CD1c-positive myeloid dendritic cell (primary cell): ENCODE measurements around the gene MESP1.

Experiments used
- DNase-seq: peaks from one replicate; pipeline ENCODE4 v3.0.0-alpha.2; 2016; ENCODE audit errors: extremely low spot score

MESP1 gene

GRCh38 chr15:89724621-89725020, 26.4 kb downstream of the MESP1 start:
- DNase-seq, result no peak

DNA sequence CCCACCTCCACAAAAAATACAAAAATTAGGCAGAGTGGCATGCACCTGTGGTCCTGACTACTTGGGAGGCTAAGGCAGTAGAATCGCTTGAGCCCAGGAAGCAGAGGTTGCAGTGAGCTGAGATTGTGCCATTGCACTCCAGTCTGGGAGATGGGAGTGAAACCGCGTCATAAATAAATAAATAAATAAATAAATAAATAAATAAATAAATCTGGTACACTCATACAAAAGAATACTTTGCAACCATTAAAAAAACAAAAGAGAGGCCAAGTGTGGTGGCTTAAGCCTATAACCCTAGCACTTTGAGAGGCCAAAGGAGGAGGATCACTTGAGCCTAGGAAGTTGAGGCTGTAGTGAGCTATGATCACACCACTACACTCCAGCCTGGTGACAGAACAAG, 28.0 kb downstream of the MESP1 start:
- no peak for DNase-seq

- no peak for DNase-seq
These were observed 36.3 kb downstream of the MESP1 start for GRCh38 chr15:89714775-89715174.

GRCh38 chr15:89707577-89707976, 43.5 kb downstream of the MESP1 start:
- DNase-seq, result no peak

DNA sequence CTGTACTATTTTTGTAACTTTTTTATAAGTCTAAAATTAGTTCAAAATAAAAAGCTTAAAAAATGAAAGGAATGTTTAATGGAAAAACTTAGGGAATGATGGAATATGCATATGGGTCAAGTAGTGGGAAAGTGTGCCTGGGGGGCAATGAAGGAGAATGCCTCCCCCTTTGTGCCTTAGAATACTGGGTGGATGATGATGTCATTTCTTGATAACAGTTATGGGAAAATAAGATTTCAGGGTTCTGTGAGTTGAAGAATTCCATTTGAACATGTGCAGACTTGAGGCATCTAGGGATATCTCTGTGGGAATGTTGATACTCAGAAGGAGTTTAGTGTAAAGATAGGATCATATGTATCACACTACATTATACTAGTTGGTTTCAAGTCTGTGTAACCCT, 46.6 kb downstream of the MESP1 start:
- no peak for DNase-seq
